C4-2B (cell line): Measurements from ENCODE around the gene TMF1.

Source experiments
- H3K27ac ChIP-seq: fragments of 450-650 bp; 2 replicates; pipeline ENCODE4 v1.5.1; 2017
- CTCF ChIP-seq: fragments of 450-650 bp; conservative IDR thresholded peaks from 2 replicates; pipeline ENCODE4 v1.5.1; 2017; ENCODE audit warnings: mild to moderate bottlenecking
- ZFX ChIP-seq: fragments of 450-650 bp; IDR thresholded peaks from 2 replicates; pipeline ENCODE4 v1.6.1; 2017

TMF1 gene

GRCh38 chr3:69091389-69092029, 39.4 kb upstream of the TMF1 start:
- no peak overlapping the region for H3K27ac ChIP-seq
- TF ChIP-seq CTCF (no peak), ZFX (no peak)

DNA sequence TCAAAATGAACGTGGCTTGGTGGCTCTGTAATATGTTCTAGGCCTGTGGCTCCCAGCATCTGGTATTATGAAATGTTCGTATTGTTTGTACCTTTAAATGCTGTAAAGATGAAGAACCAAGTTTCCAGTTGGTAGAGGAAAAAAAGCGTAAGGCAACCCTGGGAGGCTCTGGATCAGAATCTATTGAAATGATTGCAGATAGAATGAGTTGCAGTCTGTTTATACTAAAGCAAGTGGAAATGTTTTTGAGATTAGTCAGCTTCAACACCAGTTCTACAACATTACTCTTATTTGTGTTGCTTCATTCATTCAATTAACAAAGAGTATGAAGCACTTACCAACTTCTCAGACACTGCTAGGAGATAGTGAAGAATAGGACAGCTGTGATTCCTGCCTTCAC, 37.9 kb upstream of the TMF1 start:
- no peak for TF ChIP-seq ZFX
- no peak for TF ChIP-seq CTCF
- H3K27ac ChIP-seq: no peak overlapping the region

DNA sequence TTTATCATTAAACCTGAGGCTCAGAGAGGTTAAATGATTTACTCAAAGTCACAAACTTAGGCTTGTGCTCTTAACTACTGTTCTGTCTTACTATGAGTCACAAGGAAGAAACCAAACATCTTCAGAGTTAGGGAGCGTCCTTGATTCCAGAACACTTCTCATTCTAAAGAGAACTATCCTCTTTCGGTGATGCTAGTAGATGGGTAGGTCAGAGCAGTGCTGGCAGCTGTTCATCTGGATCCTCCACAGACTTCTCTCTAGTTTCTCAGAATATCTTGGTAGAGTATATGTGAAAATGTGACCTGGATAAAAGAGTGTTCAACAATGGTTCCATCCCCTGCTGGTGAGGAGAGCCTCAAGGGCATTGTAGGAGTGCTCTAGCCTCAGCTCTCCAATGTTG, 35.9 kb upstream of the TMF1 start:
- H3K27ac ChIP-seq: no peak overlapping the region
- TF ChIP-seq CTCF (no peak), ZFX (no peak)

- no peak for TF ChIP-seq CTCF
- TF ChIP-seq ZFX: no peak
Observed at GRCh38 chr3:69087030-69087791, 35.1 kb upstream of the TMF1 start.

DNA sequence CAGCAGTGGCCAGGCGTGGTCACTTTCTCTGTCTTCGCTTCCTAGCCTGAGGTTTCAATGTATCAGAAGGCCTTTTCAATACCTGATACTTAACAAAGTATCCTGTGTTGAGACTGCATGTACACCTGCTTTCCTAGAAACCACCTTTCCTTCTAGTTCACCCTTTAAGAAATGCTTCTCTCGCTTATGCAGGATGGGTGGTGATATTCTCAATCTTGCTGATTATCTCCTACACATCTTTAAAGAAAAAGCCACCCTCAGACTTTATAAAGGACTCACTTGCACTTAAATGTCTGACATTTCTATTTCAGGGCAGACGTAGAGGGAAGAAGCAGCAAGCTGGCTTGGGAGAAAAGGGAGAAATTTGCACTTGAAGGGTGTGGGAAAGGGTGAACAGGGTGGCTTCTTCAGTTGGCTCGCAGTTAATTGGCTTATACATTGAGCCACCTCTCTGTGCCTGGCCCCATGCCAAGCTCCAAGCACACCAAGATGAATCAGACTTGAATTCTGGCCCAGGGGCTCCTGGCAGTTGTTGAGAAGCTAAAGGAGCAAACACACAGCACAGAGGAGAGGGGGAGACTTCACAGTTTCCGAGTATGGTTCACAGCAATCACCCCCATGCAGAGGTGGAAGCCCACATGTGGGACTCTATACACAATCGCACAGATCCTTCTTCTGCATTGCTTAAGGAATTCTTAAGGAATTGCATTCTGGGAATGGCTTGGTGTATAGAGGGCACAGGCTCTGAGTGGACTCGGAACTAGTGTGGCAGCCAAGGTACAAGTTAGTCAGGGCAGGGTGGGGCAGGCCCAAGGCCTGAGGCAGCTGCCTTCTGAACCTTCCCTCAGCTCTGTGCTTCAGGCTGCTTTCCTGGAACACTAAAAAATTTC, 33.9 kb upstream of the TMF1 start:
- TF ChIP-seq ZFX (no peak), CTCF (no peak)
- peak overlapping the region; percentile 95 for H3K27ac ChIP-seq

More at GRCh38 chr3:69087030-69087791, 35.1 kb upstream of the TMF1 start:
- H3K27ac ChIP-seq: peak overlapping the region; percentile 95

- peak overlapping the region; percentile 95 for H3K27ac ChIP-seq
- TF ChIP-seq CTCF (no peak), ZFX (no peak)
Observed at GRCh38 chr3:69085168-69085832, 33.2 kb upstream of the TMF1 start.
